G401.6 (cell line): ENCODE results near the gene CDKN1A.
"Not testable (repeated sequence)": the region's sequence is repeated elsewhere in the genome, so short reads cannot be mapped to it uniquely, and the experiment has no call there.

Source experiments
- FAIRE-seq: peaks from 2 replicates; lab custom pipeline; 2012; peaks lifted over from hg19 to GRCh38; lab: Jason Lieb, UNC

CDKN1A gene

DNA sequence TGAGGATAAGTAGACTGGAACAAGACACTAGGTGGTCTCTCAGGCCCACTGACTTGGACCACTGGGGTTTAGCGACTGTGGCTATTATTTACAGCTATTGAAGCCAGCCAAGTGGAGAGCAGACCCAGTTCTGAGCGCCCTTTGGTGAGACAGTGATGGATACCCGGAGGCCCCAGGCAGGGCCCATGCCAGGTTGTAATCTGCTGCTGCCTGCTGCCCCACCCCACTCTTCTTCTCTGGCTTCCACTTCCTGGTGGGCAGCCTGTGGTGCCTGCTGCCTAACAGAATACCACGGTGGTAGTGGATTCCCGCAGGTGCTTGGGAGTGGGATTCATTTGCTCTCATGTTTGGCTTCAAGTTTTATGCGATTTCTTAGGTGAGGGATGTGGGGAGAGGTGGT, 19.7 kb downstream of the CDKN1A start:
- no peak for FAIRE-seq

DNA sequence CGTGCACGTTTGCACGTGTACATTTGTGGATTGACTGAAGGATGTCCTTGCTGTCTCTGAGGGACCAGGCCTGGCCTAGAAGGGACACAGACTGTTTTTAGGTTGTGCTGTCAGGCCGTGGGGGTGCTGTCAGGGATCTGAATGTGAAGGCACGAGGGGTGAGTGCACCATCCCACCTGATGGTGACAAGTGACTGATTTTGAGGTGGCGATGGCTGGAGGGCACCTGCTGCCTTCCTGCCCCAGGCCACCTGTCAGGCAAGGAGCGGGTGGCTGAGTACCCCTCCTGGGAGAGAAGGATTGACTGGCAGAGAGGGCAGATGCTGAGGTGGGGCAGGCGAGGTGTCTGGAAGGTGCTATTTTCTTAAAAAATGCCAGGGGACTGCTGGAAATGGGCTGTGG, 20.4 kb downstream of the CDKN1A start:
- no peak for FAIRE-seq

- no peak for FAIRE-seq
Measured at GRCh38 chr6:36699348-36699747, 20.8 kb downstream of the CDKN1A start.

DNA sequence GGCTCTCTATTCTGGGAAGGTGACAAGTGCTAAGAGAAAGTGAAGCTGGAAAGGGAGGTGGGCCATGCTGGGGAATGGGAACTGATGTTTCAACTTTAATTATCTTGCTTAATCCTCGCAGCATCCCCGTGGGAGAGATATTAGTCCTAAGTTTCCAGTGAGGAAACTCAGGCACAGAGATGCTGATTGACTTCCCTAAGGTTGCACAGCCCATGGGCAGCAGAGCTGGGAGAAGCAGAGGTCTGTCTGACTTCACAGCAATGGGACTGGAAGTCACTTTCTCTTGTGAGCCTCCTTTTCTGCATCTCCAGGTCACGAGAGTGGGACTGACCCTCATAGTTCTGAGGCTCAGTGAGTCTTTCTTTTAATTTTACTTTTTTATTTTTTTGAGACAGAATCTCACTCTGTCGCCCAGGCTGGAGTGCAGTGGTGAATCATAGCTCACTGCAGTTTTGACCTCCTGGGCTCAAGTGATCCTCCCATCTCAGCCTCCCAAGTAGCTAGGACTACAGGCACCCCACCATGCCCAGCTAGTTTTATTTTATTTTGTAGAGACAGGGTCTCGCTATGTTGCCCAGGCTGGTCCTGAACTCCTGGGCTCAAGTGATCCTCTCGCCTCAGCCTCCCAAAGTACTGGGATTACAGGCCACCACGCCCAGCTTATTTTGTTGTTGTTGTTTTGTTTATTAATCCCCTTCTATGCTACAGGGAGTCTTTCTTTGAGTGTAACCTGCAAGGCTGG, 21.7 kb downstream of the CDKN1A start:
- FAIRE-seq: no peak

DNA sequence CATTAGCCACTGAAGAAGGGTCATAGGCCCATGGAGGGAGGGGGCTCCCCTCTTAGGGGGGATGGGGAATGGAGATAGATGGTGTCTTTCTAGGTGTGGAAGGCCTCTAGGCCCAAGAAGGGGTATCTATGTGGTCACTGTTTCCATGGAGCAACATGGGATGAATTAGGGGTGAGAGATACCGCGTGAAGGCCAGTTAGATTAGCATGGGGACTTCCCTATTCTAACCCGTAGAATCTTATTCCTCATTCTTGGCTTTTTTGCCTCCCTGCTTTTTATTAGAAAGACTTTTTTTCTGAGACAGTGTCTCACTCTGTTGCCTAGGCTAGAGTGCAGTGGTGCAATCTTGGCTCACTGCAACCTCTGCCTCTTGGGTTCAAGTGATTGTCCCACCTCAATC, 22.3 kb downstream of the CDKN1A start:
- FAIRE-seq: no peak

DNA sequence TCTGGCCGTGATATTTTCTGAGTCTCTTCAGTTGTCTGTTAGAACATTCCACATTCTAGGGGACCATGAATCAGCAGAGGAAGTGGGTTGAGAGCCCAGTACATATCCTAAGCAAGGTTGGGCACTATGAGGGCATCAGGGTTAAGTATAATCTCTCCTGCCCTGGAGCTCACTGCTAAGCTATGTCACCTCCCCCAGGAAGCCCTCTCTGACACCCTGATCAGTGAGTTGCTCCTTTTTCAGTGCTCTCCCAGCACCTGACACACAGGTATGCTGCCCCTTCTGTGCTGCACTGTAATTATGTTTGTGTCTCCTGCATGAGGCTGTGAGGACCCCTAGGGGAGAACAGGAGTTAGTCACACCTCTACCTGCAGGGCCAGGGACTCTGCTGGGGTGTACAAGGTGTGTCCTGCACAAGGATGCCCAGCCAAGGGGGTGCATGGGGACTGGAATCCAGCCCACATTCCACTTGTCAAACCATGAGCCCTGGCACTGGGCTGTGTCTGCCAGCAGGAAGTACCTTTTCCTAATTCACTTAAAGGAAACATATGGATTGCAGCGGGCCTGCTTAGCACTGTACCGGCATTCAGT, 23.0 kb downstream of the CDKN1A start:
- no peak for FAIRE-seq

GRCh38 chr6:36702656-36703055, 24.1 kb downstream of the CDKN1A start:
- FAIRE-seq: no peak

DNA sequence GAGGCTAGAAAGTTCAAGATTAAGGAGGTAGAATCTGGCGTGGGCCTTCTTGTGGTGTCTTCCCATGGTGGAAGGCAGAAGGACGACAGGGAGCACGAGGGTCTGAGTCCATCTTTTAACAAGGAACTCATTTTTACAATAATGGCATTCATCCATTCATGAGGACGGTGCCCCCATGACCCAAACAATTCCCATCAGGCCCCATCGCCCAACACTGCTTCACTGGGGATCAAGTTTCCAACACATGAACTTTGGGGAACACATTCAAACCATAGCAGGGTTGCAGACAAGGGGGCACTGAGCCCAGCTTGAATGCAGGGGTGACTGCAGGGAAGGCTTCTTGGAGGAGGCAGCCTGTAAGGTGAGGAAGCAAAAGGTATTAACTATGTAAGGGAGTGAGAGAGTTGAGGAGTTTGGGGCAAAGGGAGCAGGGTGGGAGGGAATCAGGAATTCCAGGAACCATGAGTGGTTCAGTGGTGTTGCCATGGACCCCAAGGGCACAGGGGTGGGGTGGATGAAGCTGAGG, 24.6 kb downstream of the CDKN1A start:
- no peak for FAIRE-seq

DNA sequence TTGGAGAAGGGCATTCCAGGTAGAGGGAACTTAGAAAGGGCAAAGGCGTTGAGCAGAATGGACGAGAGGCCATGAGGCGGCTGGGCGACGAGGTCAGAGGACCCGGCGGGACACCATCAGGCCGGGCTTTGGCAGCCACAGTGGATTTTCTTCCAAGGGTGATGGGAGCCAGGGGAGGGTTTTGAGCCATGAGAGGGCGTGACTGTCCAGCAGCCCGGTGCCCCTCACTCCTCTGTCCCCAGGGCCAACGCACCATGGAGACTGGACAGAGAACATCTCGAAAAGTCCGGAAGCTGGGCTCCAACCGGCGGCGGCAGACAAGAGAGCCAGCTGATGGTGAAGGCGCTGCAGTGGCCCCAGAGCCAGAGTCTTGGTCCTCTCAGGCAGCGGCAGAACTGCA, 25.5 kb downstream of the CDKN1A start:
- FAIRE-seq: no peak

DNA sequence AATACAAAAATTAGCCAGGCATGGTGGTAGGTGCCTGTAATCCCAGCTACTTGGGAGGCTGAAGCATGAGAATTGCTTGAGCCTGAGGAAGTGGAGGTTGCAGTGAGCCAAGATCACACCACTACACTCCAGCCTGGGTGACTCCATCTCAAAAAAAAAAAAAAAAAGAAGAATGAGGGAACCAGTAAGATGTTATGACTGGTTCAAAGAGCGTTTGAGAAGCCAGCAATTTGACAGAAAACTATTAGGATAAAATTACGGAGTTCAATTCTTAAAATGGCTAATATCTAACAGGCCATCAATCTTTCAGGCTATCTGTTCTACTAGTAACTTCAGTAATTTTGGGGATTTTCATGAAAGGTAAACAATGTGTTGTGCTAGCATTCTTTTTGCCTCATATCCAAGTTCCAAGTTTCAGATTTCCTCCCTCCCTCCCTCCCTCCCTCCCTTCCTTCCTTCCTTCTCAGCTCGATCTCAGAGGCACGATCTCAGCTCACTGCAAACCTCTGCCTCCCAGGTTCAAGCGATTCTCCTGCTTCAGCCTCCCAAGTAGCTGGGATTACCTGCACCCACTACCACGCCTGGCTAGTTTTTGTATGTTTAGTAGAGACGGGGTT, 26.6 kb downstream of the CDKN1A start:
- not testable (repeated sequence) for FAIRE-seq

DNA sequence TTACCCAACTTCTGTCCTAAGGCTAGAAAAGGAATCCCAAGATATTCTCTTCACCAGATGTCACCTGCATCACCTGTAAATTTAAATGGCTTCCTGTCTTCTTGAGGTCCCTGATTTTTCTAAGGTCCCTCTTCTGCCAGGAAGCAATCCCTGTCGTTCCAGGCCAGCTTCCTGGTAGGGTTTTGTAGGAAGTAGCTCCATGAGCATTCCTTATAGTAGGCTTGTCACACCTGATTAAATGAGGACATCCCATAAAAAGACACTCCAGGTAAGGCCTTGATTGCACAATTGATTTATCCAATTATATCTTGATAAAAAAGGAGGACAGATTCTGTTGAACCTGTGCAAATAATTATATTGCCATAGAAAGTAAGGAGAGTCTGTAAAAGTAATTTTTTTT, 27.8 kb downstream of the CDKN1A start:
- no peak for FAIRE-seq

DNA sequence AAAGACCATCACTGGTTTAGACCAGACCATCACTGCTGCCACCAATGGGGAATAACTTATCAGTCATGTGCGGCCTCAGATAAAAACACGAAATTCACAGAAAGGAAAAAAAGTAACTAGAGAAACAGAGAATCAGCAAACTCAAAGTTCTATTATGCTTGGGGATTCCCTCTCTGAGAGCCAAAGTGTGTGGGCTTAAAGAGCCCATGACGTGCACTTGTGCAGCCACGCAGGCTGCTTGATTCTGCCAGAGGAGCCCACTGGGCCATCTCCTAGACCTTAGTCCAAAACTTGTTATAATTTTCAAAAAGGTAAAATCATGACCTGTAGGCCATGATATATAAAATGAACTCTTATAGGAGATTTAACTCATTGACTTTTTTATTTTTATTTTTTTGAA, 34.3 kb downstream of the CDKN1A start:
- no peak for FAIRE-seq

GRCh38 chr6:36713846-36714245, 35.3 kb downstream of the CDKN1A start:
- no peak for FAIRE-seq

DNA sequence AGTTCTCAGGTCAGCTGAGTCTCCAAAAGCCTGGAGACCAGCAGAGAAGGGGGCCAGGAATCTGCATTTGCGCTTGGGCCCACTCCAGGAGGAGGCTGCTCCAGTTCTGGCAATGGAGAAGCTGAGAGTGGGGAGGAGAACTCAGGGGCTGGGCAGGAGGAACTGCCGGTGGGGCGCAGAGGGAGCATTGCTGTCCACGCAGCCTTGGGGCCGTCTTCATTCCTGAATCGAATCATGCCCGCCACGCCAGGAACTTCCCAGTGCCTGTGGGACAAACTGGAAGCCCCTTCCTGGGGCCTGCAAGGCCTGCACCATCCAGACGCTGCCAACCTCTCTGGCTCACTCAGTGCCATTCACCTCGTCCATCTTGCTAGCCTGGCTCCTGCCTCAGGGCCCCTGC, 36.0 kb downstream of the CDKN1A start:
- no peak for FAIRE-seq

DNA sequence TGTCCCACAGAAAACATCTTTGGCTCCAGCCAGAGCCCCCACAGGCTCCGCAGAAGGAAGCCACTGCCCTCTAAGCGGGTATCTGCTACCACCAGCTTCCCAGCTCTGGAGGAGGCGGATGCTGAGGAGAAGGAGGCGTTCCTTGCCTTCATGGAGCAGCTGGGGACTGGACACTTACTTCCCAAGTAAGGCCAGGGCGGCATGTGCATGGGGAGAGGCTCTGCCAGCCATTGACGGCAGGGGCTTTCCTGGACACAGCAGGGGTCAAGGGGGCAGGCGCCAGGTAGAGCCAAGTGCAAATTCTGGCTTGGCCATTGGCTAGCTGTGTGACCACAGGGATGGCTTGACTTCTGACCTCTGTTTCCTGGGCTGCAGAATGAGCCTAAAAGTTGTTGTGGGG, 37.0 kb downstream of the CDKN1A start:
- FAIRE-seq: no peak

DNA sequence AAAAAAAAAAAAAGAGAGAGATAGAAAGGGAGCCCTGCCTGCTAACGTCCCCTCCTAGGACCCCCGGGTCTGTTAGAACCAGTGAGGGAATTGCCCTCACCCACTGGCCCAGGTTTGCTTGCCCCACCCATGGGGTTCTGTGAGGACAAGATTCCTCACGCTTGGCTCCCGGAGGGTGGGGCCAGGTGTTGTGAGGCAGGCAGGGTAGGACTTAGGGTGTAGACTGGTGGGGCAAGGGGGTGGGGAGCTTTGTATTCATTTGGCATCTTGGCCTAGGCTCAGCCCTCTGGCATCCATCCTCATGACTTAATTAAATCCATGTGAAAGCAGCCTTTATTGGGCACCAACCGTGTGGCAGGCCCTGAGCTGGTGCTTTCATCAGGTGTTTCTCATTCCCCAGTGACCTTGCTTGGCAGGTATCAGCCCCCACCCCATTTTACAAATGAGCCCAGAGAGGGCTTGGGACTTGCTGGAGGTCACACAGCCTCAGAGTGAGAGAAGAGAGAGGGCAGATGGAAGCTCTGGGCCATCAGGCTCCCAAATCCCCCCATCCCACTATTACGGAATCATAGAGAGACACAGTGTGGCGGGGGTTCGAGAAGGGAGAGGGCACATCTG, 38.1 kb downstream of the CDKN1A start:
- FAIRE-seq: no peak

- no peak for FAIRE-seq
Measured at GRCh38 chr6:36717231-36717825, 38.8 kb downstream of the CDKN1A start.

DNA sequence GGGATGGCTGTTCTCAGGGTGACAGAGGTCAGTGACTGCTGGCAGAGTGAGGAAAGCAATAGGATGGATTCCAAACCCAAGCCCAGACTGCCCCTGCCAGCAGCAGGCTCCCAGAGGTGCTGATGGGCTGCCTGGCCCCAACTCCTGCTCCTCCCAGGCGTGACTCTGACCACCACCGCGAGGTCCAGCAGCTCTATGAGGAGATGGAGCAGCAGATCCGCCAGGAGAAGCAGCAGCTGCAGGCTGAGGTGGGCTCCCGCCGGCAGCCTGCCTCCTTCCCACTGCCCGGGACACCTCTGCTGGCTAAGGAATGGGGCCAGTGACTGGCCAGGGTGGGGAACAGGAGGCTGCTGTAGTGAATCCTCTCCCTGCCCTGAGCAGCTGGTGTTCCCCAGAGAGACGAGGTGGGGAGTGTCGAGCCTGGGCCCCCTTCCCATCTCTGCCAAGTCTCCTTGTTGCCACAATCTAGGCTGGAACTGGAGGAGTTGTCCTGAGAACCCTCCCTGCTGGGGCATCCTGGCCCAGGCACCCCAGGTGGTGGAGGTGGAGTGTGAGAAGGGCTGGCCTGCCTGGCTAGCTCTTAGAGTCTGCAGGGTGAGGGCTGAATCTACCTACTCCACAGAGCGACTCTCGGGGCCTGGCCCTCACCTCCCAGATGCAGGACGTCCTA, 39.5 kb downstream of the CDKN1A start:
- FAIRE-seq: no peak

- FAIRE-seq: no peak
Measured at GRCh38 chr6:36718560-36718959, 40.0 kb downstream of the CDKN1A start.

DNA sequence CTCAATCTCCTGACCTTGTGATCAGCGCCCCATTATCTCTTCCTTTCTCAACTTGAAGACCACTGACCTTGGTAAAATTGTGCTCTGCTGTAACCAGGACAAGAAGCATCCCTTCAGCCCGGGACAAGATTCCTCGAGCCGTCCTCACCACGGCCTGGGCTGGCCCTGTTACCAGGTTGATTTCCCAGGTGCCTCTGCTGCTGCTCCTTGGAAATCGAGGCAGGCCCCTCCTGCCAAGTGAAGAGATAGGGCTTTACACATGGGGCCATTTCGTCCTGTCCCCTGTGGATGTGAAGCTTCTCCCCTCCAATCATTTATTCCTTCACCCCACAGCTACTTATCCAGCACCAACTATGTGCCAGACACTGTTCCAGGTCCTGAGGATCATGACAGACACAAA, 40.6 kb downstream of the CDKN1A start:
- no peak for FAIRE-seq

GRCh38 chr6:36720251-36721141, 42.0 kb downstream of the CDKN1A start:
- FAIRE-seq: no peak
